PFSK-1 (cell line): ENCODE data around the gene GMFB.

Experiments
- FOXP2 ChIP-seq: optimal IDR thresholded peaks from 2 replicates; pipeline ENCODE3; 2011; ENCODE audit warnings: borderline replicate concordance, control low read depth, inconsistent platforms; ENCODE audit not compliant: insufficient read depth; ENCODE audit errors: extremely low read length, extremely low read depth
- POLR2AphosphoS5 ChIP-seq: IDR thresholded peaks from 2 replicates; pipeline ENCODE4 v1.6.1; 2012; ENCODE audit warnings: low read depth, mild to moderate bottlenecking, control low read depth, low read length, moderate library complexity
- REST ChIP-seq, 2 experiments: IDR thresholded peaks; 2 replicates each; pipeline versions ENCODE4 v1.6.1 to v1.8.0; 2011 to 2012; ENCODE audit warnings: low read depth in 2 of 2, low read length in 2 of 2, control low read depth in 1 of 2, inconsistent platforms in 1 of 2, mild to moderate bottlenecking in 1 of 2, moderate library complexity in 1 of 2; ENCODE audit not compliant: insufficient read depth in 1 of 2
- SIN3A ChIP-seq: IDR thresholded peaks from 2 replicates; pipeline ENCODE4 v1.6.1; 2012; ENCODE audit warnings: mild to moderate bottlenecking, low read length, moderate library complexity, borderline replicate concordance; ENCODE audit not compliant: insufficient read depth
- TAF1 ChIP-seq: IDR thresholded peaks from 2 replicates; pipeline ENCODE4 v1.6.1; 2012; ENCODE audit warnings: low read length, control low read depth, borderline replicate concordance; ENCODE audit not compliant: insufficient read depth

Gene GMFB

DNA sequence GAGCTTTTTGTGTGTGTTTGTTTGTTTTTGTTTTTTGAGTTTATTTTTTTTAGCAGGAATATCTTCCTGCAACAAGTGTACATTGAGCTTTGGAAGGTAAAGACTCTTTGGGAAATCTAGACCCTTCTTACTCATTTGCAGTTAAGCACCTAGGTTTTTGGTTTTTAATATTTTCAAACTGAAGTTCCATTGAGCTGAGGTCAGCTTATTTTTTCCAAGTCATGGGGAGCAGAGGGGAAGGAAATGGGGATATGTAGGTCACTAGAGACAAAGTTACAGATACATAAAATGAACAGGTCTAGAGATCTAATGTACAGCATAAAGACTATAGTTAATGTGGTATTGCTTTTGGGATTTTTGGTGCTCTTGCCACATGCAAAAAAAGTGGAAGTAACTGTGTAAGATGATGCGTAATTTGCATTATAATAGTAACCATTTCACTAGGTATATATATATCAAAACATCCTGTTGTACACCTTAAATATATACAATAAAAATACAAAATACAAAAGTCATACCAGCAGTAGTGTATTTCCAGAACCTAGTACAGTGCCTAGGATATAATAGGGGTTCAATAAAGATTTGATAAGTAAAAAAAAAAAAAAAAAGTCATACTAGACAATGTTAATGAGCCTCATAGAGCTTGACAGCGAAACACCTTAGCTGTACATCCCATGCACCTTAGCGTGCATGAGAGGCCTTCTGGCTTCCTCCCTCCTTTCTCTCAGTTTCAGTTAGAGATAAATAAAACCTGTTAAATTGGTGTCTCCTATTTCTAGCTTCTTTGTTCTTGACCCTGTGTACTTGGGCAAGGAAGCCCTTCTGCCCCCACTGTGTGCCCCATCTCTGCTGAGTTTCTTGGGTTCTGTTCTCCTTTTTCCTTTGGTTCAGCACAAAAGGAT, 43.6 kb upstream of the GMFB start:
- TF ChIP-seq FOXP2 (no peak), TAF1 (no peak), SIN3A (no peak), POLR2AphosphoS5 (no peak), REST (IDR thresholded peaks at IDR 0.05; ENCODE audit: insufficient read depth in 1 of 2, low read depth in 2 of 2, low read length in 2 of 2) (no peak)

- TF ChIP-seq SIN3A: no peak
Measured at GRCh38 chr14:54529811-54530210, 41.0 kb upstream of the GMFB start.

DNA sequence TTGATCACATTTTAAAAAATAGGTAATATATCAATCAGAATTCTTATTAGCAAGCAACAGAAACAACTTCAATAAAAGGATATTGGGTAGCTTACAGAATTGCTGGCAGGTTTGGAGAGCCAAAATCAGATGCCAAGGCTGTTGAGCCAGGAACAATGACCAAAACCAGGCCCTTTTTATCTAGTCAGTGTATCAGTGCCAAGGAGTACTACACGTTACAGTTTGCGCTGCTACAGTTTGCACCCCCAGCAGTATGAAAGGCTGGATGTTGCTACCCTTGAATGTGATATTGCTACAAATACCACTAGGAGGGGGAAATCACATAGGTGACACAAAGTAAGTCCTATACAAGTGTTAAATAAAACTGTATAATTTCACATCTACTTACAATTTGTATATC, 40.2 kb upstream of the GMFB start:
- TF ChIP-seq FOXP2: no peak
- TF ChIP-seq REST (IDR thresholded peaks at IDR 0.05; ENCODE audit: insufficient read depth in 1 of 2, low read depth in 2 of 2, low read length in 2 of 2): no peak
- TF ChIP-seq TAF1: no peak
- no peak for TF ChIP-seq POLR2AphosphoS5
- no peak for TF ChIP-seq SIN3A

- no peak for TF ChIP-seq SIN3A
- no peak for TF ChIP-seq FOXP2
- TF ChIP-seq POLR2AphosphoS5: no peak
- TF ChIP-seq TAF1: no peak
- TF ChIP-seq REST (IDR thresholded peaks at IDR 0.05; ENCODE audit: insufficient read depth in 1 of 2, low read depth in 2 of 2, low read length in 2 of 2): no peak
Measured at GRCh38 chr14:54524410-54524809, 35.6 kb upstream of the GMFB start.

- no peak for TF ChIP-seq POLR2AphosphoS5
- no peak for TF ChIP-seq FOXP2
- no peak for TF ChIP-seq SIN3A
- TF ChIP-seq REST (IDR thresholded peaks at IDR 0.05; ENCODE audit: insufficient read depth in 1 of 2, low read depth in 2 of 2, low read length in 2 of 2): no peak
- no peak for TF ChIP-seq TAF1
Measured at GRCh38 chr14:54516709-54517108, 27.9 kb upstream of the GMFB start.
